Measurements from ENCODE around the gene TBC1D22A. TPM values are rescaled to one million over a fixed set of nuclear protein-coding genes. Genes with fewer than 3 reads are reported as not detected.

TBC1D22A gene
- total RNA-seq, 2 experiments from 2014 or later = 22.3 to 43.9 TPM

GRCh38 chr22:47207846-47208554, 445.6 kb downstream of the TBC1D22A start:
- POLR2A ChIA-PET = no interaction called here
- CTCF ChIA-PET (ENCODE audit: unreplicated experiment) = no interaction called here
- Histone ChIP-seq H4K20me1 (ENCODE audit: insufficient read depth, low read length) (no peaks in the 10 kb centered on the region), H3K27ac (ENCODE audit: low read depth, low read length, poor library complexity, severe bottlenecking) (no peak overlapping the region), H3K4me1 (ENCODE audit: insufficient read depth, low read length, poor library complexity, severe bottlenecking) (no peaks in the 10 kb centered on the region), H3K4me3 (ENCODE audit: low read depth, low read length, poor library complexity, severe bottlenecking) (no peak overlapping the region), H2AFZ (ENCODE audit: low read length) (no peak overlapping the region), H3K9me2 (ENCODE audit: insufficient read depth, low read length) (no peaks in the 10 kb centered on the region), H3K79me2 (ENCODE audit: insufficient read depth, low read depth, low read length) (no peaks in the 10 kb centered on the region), H3K4me2 (ENCODE audit: low read length) (no peak overlapping the region), H3K36me3 (ENCODE audit: insufficient read depth, low read length) (no peaks in the 10 kb centered on the region), H3K9me3 (ENCODE audit: low read length) (no peaks in the 10 kb centered on the region)
- no TSS peak for BruUV-seq (replicated peaks)
- no peak for DNase-seq (ENCODE audit: low spot score)
- TF ChIP-seq EZH2phosphoT487 (IDR thresholded peaks at IDR 0.05; ENCODE audit: borderline replicate concordance, low read depth, low read length) = no peak
- intact Hi-C loops (cut with micrococcal nuclease; ENCODE audit: unreplicated experiment) = no loop called here

GRCh38 chr22:47208630-47209029, 446.2 kb downstream of the TBC1D22A start:
- Histone ChIP-seq H3K27ac (ENCODE audit: low read depth, low read length, poor library complexity, severe bottlenecking) (no peak overlapping the region), H4K20me1 (ENCODE audit: insufficient read depth, low read length) (no peaks in the 10 kb centered on the region), H3K4me3 (ENCODE audit: low read depth, low read length, poor library complexity, severe bottlenecking) (no peak overlapping the region), H2AFZ (ENCODE audit: low read length) (no peak overlapping the region), H3K4me2 (ENCODE audit: low read length) (no peak overlapping the region), H3K9me3 (ENCODE audit: low read length) (no peaks in the 10 kb centered on the region), H3K36me3 (ENCODE audit: insufficient read depth, low read length) (no peaks in the 10 kb centered on the region), H3K4me1 (ENCODE audit: insufficient read depth, low read length, poor library complexity, severe bottlenecking) (no peaks in the 10 kb centered on the region), H3K9me2 (ENCODE audit: insufficient read depth, low read length) (no peaks in the 10 kb centered on the region), H3K79me2 (ENCODE audit: insufficient read depth, low read depth, low read length) (no peaks in the 10 kb centered on the region)
- ChIA-PET CTCF (ENCODE audit: unreplicated experiment) (no interaction called here), POLR2A (no interaction called here)
- BruUV-seq (replicated peaks) = no TSS peak
- intact Hi-C loops (cut with micrococcal nuclease; ENCODE audit: unreplicated experiment) = no loop called here
- TF ChIP-seq EZH2phosphoT487 (IDR thresholded peaks at IDR 0.05; ENCODE audit: borderline replicate concordance, low read depth, low read length) (no peak), CTCF (conservative IDR thresholded peaks at IDR 0.05; ENCODE audit: low read length) (no peak)
- DNase-seq (ENCODE audit: low spot score) = no peak

- intact Hi-C loops (cut with micrococcal nuclease; ENCODE audit: unreplicated experiment) = no loop called here
- POLR2A ChIA-PET = no interaction called here
- TF ChIP-seq CTCF (conservative IDR thresholded peaks at IDR 0.05; ENCODE audit: low read length) = no peak
- no peak for TF ChIP-seq EZH2phosphoT487 (IDR thresholded peaks at IDR 0.05; ENCODE audit: borderline replicate concordance, low read depth, low read length)
Observed at GRCh38 chr22:47209040-47209514, 446.6 kb downstream of the TBC1D22A start.

More at GRCh38 chr22:47209040-47209514, 446.6 kb downstream of the TBC1D22A start:
- no peak for DNase-seq (ENCODE audit: low spot score)
- H3K9me2 ChIP-seq (ENCODE audit: insufficient read depth, low read length) = no peaks in the 10 kb centered on the region
- CTCF ChIA-PET (ENCODE audit: unreplicated experiment) = no interaction called here
- H3K4me3 ChIP-seq (ENCODE audit: low read depth, low read length, poor library complexity, severe bottlenecking) = no peak overlapping the region
- no peaks in the 10 kb centered on the region for H4K20me1 ChIP-seq (ENCODE audit: insufficient read depth, low read length)
- no peaks in the 10 kb centered on the region for H3K36me3 ChIP-seq (ENCODE audit: insufficient read depth, low read length)
- no peaks in the 10 kb centered on the region for H3K79me2 ChIP-seq (ENCODE audit: insufficient read depth, low read depth, low read length)
- no peaks in the 10 kb centered on the region for H3K4me1 ChIP-seq (ENCODE audit: insufficient read depth, low read length, poor library complexity, severe bottlenecking)
- BruUV-seq (replicated peaks) = no TSS peak
- H2AFZ ChIP-seq (ENCODE audit: low read length) = no peak overlapping the region
- H3K27ac ChIP-seq (ENCODE audit: low read depth, low read length, poor library complexity, severe bottlenecking) = no peak overlapping the region
- no peak overlapping the region for H3K4me2 ChIP-seq (ENCODE audit: low read length)
- no peaks in the 10 kb centered on the region for H3K9me3 ChIP-seq (ENCODE audit: low read length)

All from OCI-LY7 (cell line).